Measurements from ENCODE around the gene RUNX2. TPM values are rescaled to one million over a fixed set of nuclear protein-coding genes. Genes with fewer than 3 reads are reported as not detected.

The RUNX2 gene
- polyA plus RNA-seq, 3 donors: 0.13 to 0.34 (median 0.31) TPM

DNA sequence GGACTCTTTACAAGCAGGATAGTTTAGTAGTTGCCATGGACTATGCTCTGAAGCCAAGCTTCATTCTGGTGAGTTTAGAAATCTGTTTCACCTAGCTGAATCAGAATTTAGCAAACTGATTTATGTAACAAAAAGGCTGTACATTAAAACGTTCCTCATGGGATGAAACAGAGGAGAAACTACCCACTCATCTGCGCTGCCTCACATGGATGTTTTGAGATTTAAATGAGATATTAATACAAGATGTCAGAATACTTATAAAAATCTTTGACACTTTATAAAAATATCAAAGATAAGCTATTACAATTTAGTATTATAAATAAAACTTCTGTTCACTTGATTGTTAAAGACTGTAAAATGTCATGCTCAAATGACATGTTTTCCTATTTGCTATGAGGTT is 16.8 kb downstream of the RUNX2 start:
- H3K27ac ChIP-seq (ENCODE audit: low read depth, low read length): no peak overlapping the region
- WGBS, 3 donors: 78 to 86% (median 83%) methylated on average over 2 of the region's 2 CpGs

DNA sequence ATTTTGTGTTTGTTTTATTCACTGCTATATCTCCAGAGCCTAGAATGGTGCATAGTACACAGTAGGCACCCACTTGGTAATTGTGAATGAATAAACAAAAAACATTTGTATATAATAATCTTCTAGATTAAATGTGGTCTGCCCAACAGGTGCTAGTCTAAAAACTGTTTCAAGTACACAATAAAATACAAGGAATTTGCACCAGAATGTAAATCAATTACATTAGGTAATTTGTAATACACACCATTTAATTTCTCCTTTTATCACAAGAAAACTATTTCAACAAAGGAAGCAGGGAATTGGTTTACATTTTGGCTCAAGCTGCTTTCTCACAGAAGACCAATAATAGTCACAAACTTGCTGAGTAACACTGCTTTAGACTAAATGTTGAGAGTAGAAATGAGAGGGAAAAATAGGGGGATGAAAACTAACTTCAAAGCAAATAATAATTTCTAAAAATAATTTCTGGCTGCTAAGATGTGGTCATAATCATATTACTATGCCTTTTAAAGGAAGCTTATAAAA is 22.1 kb downstream of the RUNX2 start:
- no peak overlapping the region for H3K27ac ChIP-seq (ENCODE audit: low read depth, low read length)

DNA sequence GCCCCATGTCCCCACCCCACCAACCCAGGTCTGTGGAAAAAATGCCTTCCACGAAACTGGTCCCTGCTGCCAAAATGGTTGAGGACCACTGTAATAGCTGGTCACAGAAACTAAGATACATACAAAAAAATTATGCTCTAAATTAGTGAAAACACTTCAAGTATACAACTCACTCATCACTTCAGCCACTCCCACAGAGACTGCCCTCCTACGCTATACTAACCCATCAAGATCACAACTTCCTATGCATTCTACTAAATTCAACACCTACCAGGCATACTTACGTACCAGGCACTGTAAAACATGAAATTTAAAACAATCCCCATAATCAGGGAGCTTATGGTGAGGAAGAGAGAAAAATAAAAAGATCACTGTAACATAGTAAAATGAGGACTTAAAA is 22.9 kb downstream of the RUNX2 start:
- H3K27ac ChIP-seq (ENCODE audit: low read depth, low read length): no peak overlapping the region
- WGBS, 3 donors: 96 to 98% (median 98%) methylated on average over 3 of the region's 3 CpGs

DNA sequence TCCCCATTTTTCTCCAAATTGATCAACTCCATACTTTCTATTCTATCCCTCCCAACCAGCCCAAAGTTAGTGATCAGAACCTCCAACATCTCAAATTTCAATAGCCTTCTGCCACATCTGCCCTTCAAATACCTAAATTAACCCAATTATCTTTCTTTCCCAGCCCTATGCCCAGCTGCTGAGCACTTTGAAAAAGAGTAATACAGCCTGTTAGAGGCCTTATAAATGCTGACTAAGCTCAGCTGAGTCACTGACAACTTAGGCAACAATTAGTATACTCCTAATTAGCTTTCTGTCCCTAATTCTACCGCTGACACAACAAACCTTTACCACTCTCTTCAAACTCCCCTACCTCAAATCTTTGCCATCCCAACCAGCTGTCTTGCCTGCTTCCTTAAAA is 23.5 kb downstream of the RUNX2 start:
- 91 to 96% (median 91%) methylated on average over 1 of the region's 1 CpG for WGBS, 3 donors
- no peak overlapping the region for H3K27ac ChIP-seq (ENCODE audit: low read depth, low read length)

DNA sequence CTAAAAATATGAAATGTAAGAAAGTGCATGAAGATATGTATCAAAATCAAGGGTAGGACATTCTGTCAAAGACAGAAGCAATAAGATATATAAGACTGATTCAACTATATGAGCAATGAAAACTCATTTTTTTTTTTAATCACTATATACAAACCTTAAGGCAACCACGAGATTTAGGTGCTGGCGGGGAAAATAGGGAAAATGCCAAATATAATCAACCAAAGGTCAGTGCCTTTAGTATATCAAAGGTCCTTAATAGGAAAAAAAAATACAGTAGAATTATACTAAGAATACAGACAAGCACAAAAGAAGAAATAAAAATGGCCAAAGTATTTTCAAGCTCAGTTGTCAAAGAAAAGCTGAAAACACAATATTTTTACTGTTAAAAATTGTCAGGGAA is 25.5 kb downstream of the RUNX2 start:
- WGBS, 3 donors: 56 to 91% (median 89%) methylated on average over 2 of the region's 2 CpGs

DNA sequence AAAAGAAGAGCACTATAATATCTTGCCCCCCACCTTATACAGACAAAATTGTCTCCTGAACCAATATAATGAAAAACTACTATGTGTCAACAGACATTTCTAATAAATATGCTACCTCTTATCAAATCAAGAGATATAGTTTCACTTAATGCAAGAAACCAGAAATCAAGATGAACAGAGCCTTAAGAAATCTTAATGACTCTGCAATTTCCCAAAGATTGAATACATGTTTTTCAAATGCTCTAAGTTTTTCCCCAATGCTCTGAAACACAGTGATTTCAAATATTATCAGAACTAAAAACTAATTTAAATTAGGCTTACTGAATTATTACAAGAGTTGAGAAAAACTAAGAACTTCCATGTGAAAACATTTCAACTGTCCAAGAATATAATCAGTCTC is 36.3 kb downstream of the RUNX2 start:
- no peak overlapping the region for H3K27ac ChIP-seq (ENCODE audit: low read depth, low read length)

More for the DNA sequence above, 25.5 kb downstream of the RUNX2 start:
- no peak overlapping the region for H3K27ac ChIP-seq (ENCODE audit: low read depth, low read length)

DNA sequence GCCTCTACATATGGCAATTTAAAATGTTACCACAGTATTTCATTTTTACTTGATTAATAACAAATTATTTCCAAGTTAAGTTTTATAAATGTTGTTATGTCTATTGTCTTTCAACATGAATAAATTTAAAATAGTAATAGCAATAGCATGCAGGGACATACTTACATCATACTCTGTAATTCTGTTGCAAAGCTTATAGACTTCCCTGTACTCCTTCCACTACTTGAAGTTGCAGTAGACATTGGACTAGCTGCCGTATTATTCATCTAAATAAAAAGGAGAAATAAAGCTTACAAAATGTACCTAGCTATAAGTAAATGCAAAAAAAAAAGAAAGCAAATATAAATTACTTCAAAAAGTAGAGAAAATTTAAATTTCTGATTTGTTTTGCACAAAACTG is 36.9 kb downstream of the RUNX2 start:
- no peak overlapping the region for H3K27ac ChIP-seq (ENCODE audit: low read depth, low read length)
- WGBS, 3 donors: 61 to 92% (median 72%) methylated on average over 1 of the region's 1 CpG

DNA sequence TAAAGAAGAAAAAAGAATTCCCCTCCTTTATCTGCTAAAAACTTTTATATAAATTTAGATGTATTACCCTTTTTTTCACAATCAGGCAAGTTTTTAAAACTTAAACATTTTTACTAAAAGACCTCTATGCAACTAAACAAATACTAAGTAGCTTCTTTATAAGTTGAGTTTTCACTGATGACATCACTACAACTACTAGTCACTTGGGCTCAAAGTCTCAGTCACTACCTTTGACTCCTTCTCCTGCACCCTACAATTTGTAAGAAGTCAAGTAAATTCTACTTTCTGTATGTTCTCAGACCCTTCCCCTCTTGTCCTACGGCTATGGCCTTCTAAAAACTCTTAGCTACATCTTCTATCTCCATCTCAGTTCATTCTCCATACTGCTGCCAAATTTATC is 38.4 kb downstream of the RUNX2 start:
- 97 to 100% (median 100%) methylated on average over 1 of the region's 1 CpG for WGBS, 3 donors
- no peak overlapping the region for H3K27ac ChIP-seq (ENCODE audit: low read depth, low read length)

DNA sequence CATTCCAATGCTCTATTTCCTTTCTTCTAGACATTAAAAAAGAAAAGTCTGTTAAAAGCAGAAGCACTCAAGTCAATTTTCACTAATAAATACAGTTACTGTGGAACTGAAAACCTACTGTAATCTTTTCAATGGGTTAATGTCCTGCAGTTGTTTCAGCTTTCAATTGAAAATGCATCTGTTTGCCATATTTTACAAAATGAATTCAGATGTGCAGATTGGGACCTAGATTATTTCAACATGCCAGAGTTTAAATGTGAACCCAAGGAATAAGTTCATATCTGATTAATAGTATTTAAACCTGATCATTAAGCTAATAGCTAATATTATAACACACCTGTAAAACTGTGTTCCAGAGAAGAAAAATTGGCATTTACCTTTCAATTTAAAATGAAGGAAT is 39.9 kb downstream of the RUNX2 start:
- H3K27ac ChIP-seq (ENCODE audit: low read depth, low read length): no peak overlapping the region

DNA sequence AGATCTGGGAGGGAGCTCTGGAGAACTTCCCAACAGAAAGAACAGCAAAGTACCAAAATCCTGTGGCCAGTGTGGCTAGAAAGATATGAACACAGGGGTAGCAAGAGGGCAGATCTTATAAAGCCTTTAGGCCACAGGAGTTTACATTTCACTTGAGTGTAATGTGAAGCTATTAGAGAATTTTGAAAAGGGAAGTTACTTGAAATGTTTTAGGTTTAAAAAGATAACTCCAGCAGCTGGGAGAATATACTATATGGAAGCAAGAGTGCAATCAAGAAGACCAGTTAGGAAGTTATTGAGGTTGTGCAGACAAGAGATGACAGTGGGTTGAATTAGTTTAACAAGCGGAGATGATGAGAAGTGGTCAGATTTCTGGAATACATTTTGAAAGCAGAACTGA is 41.7 kb downstream of the RUNX2 start:
- 64 to 100% (median 75%) methylated on average over 1 of the region's 1 CpG for WGBS, 3 donors
- no peak overlapping the region for H3K27ac ChIP-seq (ENCODE audit: low read depth, low read length)

DNA sequence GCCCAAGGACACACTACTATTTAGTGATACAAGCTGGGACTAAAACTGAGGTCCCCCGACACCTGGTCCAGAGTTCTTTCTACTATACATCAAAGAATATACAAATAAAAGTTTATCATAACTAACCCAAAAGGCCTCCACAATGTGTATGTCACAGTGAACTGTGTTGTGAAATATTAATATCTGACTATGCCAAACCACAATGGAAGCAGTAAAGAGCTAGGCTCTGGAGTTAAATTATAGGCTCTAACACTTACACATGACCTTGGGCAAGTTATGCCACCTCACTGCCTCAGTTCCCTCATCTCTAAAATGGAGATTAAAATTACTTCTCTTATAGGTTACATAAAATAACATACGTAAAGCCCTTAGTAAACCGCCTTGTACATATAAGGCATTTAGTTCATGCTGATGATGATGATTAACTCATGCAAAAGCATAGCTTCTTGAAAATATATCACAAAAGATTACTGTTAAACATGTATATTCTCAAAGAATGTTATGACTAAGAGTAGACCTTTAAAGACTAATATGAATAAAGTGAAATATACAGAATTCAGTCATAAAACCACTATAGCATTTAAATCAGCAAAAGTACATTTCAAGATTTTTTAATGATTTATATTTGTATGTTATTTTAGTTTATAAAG is 43.9 kb downstream of the RUNX2 start:
- WGBS, 3 donors: 94 to 99% (median 97%) methylated on average over 3 of the region's 3 CpGs
- H3K27ac ChIP-seq (ENCODE audit: low read depth, low read length): no peak overlapping the region

DNA sequence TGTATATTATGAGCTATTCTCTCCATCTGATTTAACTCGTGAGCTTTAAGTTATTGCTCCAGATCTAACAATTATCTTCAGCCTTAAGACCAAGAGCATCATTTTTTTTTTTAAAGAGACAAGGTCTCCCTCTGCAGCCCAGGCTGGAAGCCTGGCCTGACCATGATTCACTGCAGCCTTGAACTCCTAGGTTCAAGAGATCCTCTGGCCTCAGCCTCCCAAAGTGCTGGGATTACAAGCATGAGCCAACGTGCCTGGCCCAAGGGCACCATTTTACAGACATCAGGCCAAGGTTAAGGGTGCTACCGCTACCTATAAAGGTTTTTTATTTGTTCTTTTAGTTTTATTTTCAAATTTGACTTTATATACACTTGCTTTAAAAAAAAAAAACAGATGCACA is 47.3 kb downstream of the RUNX2 start:
- H3K27ac ChIP-seq (ENCODE audit: low read depth, low read length): no peak overlapping the region
- WGBS, 3 donors: 81 to 90% (median 84%) methylated on average over 3 of the region's 3 CpGs

DNA sequence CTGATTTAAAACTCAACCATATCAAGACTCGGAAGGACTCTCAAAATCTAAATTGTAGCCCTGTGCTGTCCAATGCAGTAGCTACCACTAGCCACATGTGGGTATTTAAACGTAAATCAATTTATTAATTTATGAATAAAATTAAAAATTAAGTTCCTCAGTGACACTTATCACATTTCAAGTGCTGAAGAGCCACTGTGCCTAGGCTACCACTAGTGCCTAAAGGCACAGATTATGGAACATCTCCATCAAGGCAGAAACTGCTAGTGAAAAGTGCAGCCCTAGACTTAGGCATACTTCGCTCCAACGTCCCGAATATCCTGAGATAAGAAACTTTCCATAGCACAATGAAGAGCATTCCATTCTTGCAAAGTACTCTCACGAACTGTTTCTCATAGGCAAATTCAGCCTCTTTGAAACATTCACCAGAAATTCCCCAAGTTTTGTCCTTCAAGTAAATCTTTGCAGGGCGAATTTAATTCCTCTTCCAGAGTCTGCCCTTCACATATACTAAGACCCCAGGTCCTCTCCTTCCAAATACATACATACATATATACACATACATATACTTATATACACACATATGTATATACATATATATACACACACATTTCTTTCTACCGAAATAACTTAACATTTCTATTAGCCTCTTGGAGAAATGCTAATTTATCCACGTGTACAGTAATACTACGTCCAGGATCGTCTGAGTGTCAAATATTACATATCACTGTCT is 48.3 kb downstream of the RUNX2 start:
- WGBS, 3 donors: 23 to 36% (median 28%) methylated on average over 11 of the region's 11 CpGs
- H3K27ac ChIP-seq (ENCODE audit: low read depth, low read length): no peak overlapping the region

DNA sequence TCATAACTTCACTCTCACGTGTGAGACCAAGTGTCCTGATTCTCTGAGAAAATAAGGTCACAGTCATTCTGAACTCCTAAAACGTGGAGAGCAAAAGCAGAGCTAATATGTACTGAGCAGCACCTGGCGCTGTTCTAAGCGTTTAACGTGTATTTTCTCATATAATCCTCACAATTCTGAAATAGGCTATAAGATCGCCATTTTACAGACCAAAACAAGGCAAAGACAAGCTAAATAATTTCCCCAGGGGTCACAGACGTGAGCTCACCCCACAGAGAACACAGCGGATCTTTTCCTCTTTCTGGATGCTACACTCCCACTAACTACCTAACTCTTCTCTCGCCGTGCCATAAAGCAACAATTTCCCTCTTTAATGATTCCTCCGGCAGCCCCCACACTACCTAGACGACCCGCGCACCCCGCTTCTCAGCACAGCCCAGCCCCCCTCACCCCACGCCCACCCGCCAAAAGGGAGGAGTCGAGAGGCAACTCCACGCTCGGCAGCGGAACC is 49.0 kb downstream of the RUNX2 start:
- 0 to 1% (median 1%) methylated on average over 21 of the region's 21 CpGs for WGBS, 3 donors
- H3K27ac ChIP-seq (ENCODE audit: low read depth, low read length): peak overlapping the region; percentile 93

DNA sequence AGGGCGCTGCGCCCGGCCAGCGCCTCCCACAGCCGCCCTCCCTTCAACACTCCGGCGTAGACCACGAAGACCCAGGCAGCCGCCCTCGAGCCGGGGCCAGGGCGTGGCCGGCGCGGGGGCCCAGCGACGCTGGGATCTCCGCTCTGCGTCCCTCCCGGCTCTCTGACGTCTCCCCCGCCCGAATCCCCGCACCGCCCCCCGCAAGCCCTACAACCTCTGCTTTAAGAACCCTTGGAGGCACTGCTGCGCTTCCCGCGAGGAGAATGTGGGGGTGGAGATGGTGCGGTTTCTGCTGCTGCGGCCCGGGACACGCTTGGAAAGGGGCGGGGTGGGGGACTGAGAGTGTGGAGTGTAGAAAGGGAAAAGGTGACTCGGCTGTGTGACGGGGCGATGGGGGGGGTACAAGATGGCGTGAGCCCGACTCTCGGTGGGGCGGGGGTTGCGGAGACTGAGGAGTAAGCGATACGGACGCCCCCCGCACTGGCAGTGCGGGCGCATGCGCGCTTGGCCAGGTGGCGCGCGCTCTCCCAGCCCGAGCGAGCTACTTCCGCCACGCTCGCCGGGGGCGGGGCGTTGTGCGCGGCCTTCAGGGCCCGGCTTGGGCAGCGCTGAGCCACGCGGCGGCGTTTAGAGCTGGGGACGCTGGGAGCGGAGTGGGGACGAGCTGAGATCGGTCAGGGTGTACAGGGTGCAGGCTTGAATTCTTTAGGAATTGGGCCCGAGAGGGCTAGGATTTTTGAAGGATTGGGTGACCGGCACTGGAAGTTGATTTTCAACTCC is 49.6 kb downstream of the RUNX2 start, which contains the start of gene SUPT3H:
TSS of gene SUPT3H (minus strand) at position 381 of the 780 bp plus-strand sequence.
- peak within 1 kb of the TSS; percentile 93 for H3K27ac ChIP-seq (ENCODE audit: low read depth, low read length)
- WGBS, 3 donors: 0 to 1% (median 0%) methylated on average over 70 to 75 of the region's 75 CpGs

DNA sequence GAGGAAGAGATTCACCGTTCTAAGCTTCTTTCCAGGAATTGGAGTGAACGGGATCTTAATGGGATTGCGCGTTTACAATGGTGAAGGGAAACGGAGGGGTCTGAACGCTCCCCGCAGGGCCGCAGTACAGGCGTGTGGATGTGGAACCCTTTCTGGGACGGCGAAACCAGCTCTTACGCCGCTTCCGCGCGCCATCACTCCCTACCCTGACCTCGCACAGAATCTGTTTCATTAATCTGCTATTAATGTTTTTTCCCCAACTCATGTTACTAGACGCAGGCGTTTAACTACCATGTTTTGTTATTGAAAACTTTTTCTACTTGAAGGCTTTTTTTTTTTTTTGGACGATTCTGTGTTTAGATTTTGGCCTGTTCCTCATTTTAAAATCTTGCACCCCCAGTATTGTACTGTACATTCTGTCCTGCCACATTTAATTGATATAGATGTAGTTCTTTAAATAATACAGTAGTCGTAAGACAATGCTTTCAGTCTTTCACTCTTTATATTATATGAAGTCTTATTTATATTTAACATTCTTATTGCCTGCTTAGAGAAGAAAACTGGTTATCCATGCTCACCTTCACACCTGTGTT is 50.3 kb downstream of the RUNX2 start:
- peak overlapping the region; percentile 93 for H3K27ac ChIP-seq (ENCODE audit: low read depth, low read length)
- 1 to 2% (median 1%) methylated on average over 21 of the region's 21 CpGs for WGBS, 3 donors

DNA sequence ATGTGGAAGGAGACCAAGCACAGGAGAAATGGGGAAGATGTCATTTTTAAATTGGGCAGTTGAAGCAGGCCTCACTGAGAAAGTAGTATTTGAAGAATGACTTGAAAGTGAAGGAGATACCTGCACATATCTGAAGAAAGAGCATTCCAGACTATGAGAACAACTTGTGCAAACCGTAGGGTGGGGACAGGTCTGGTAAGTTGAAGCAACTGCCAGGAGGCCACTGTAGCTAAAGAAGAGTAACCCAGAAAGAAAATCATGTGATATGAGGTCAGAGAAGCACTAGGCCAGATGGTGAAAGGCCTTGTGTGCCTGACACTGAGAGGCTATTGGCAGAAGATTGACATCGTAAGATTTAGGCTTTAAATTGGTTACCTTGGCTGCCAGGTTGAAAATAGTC is 54.3 kb downstream of the RUNX2 start:
- WGBS, 3 donors: 87 to 89% (median 87%) methylated on average over 2 of the region's 2 CpGs
- no peak overlapping the region for H3K27ac ChIP-seq (ENCODE audit: low read depth, low read length)

DNA sequence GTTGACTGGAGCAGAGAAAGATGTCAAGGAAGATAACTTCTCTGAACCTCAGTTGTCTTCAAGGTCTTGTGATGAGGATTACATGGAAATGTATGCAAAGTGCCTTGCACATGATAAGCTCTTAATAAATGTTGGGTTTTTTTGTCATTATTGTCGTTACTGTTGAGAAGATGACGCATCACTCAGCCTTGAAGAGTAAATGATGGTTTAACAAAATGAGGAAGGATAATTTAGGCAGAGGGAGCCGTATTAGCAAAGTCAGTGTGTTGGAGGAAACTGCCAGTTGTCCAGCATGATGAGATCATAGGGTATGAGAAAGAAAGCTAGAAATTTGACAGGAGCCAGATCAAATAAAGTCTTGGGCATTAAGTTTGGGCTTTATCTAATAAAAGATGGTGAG is 58.4 kb downstream of the RUNX2 start:
- no peak overlapping the region for H3K27ac ChIP-seq (ENCODE audit: low read depth, low read length)
- WGBS, 3 donors: 66 to 81% (median 77%) methylated on average over 3 of the region's 3 CpGs

DNA sequence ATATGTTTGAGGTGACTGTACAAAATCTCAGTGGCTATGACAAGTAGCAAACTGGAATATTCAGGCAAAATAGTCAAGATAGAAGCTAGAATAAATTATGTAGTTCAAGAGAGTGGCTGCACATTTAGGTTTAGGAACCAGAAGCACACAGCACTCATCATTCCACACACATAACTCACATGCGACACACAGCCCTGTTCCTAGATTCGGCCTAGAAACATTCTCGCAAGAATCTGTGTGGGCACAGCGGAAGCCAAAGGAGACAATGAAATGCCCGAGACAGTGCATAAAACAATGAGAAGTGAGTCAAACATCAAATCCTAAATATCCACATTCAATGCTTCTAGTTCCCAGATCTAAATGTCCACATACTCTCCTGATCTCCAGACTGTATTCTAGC is 59.1 kb downstream of the RUNX2 start:
- no peak overlapping the region for H3K27ac ChIP-seq (ENCODE audit: low read depth, low read length)
- 93 to 95% (median 95%) methylated on average over 5 of the region's 5 CpGs for WGBS, 3 donors

All from adipose tissue (tissue), 3 donors.